Measurements from ENCODE around the gene CCDC8.

CCDC8 gene

DNA sequence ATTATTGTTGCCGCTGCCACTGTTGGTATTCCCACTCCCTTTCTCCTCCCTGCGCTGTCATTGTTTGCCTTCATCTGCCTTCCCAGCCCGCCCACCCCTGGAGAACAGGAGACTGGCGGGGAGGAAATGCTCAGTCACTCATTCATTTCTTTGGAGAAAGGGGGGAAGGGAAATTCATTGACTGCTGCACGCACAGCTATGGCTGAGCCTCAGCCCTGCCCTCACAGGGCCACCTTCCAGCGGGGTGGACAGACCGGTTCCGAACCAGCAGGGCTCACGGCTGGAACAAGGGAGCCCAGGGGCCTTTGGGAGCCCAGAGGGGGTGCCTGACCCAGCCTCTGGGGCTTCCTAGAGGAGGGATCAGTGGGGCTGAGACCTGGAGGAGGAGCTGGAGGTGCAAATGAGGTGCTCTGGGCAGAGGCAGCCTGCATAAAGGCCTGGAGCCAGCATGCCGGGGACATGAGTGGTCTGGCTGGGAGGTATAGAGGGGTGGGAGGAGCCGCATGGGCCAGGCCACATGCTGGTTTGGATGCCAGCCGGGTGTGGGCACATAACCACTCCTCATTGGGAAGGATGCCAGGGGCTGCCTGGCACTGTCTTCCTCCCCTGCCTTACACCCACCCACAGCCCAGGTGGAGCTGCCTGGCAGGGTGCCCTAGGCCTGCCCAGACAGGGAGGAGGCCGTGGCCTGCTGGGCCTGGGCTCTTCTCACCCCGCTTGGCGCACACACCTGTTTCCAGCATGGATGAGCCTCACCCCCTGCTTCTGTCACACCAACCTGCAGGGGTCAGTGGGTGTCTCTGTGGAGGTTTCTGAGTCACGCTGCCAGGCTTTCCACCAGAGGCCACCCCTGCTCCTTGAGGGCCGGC is 39.6 kb downstream of the CCDC8 start:
- H3K9me3 ChIP-seq (ENCODE audit: control insufficient read depth, insufficient read depth, low read length), result no peaks in the 10 kb centered on the region
- H3K9ac ChIP-seq (ENCODE audit: low read depth, low read length), result peak overlapping the region; percentile 73
- H3K4me1 ChIP-seq (ENCODE audit: control insufficient read depth, insufficient read depth, low read length), result peaks cover 20% of the 10 kb centered on the region
- no peaks in the 10 kb centered on the region for H3K27me3 ChIP-seq (ENCODE audit: control insufficient read depth, insufficient read depth, low read length)
- peaks cover 30% of the 10 kb centered on the region for H3K36me3 ChIP-seq (ENCODE audit: control insufficient read depth, insufficient read depth, low read length)
- peak overlapping the region; percentile 26 for H3K4me3 ChIP-seq (ENCODE audit: low read depth, low read length)

DNA sequence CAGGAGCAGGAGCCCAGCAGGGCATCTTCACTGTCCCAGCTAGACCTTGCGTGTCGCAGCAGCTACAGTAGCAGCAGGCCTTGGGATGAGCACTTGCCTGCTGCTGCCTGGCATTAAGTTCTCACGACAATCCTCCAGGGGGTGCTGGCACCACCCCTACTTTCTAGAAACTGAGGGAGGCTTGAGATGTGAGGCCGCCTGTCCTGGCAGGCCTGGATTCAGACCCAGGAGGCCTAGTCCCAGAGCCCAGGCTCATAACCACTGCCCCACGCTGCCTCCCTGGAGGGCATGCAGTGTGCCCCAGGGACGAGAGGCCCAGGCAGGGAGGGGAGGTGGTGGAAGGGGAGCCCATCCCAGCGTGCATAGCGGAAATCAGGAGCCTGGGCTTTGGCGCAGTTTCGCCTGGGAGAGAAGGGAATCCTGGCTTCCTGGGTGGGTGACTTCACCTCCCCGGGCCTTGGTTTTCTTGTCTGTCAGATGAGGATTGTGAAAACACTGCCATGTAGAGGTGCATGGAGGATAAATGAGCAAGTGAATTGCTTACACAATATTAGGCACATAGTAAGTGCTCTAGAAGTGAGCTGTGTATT is 40.4 kb downstream of the CCDC8 start:
- Histone ChIP-seq H3K27me3 (ENCODE audit: control insufficient read depth, insufficient read depth, low read length) (no peaks in the 10 kb centered on the region), H3K9ac (ENCODE audit: low read depth, low read length) (no peak overlapping the region), H3K4me1 (ENCODE audit: control insufficient read depth, insufficient read depth, low read length) (peaks cover 20% of the 10 kb centered on the region), H3K9me3 (ENCODE audit: control insufficient read depth, insufficient read depth, low read length) (no peaks in the 10 kb centered on the region), H3K4me3 (ENCODE audit: low read depth, low read length) (peak overlapping the region; percentile 22), H3K36me3 (ENCODE audit: control insufficient read depth, insufficient read depth, low read length) (peaks cover 30% of the 10 kb centered on the region)

DNA sequence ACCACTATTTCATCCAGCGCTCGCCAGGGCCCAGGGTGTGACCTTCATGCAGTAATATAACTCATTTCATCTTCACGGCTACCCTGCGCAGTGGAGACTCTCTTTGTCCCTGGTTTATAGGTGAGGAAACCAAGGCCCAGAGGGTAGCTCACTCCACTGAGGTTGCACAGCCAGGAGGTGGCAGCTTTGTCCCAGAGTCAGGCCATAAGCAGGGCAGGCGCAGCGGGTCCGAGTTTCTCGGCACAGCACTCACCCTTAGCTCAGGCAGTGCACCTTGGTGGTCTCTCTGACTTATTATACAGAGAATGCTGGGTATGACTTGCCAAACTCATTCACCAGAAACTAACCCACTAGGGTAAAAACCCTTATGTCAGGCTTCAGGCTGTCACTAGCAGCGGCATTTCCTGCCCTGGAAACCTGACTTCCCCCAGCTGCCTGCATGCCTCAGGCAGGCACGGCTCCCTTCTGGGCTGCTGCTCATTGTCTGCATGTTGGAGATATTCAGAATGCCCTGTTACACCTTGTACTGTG is 41.9 kb downstream of the CCDC8 start:
- no peaks in the 10 kb centered on the region for H3K27me3 ChIP-seq (ENCODE audit: control insufficient read depth, insufficient read depth, low read length)
- H3K4me1 ChIP-seq (ENCODE audit: control insufficient read depth, insufficient read depth, low read length), result peaks cover 20% of the 10 kb centered on the region
- H3K36me3 ChIP-seq (ENCODE audit: control insufficient read depth, insufficient read depth, low read length), result peaks cover 15% of the 10 kb centered on the region
- H3K9me3 ChIP-seq (ENCODE audit: control insufficient read depth, insufficient read depth, low read length), result no peaks in the 10 kb centered on the region
- no peak overlapping the region for H3K9ac ChIP-seq (ENCODE audit: low read depth, low read length)
- no peak overlapping the region for H3K4me3 ChIP-seq (ENCODE audit: low read depth, low read length)

DNA sequence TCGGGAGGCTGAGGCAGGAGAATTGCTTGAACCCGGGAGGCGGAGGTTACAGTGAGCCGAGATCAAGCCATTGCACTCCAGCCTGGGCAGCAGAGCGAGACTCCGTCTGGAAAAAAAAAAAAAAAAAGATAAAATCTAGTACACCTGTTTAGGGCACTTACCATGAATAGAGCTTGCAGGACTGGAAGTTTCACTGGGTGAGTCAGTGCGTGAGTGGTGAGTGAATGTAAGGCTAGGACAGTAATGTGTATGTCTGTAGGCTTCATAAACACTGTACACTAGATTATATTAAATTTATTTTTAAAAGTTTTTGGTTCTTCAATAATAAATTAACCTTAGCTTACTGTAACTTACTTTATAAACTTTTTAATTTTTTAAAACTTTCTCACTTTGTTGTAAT is 43.5 kb downstream of the CCDC8 start:
- Histone ChIP-seq H3K4me3 (ENCODE audit: low read depth, low read length) (no peak overlapping the region), H3K4me1 (ENCODE audit: control insufficient read depth, insufficient read depth, low read length) (peaks cover 20% of the 10 kb centered on the region), H3K36me3 (ENCODE audit: control insufficient read depth, insufficient read depth, low read length) (peaks cover 5% of the 10 kb centered on the region), H3K27me3 (ENCODE audit: control insufficient read depth, insufficient read depth, low read length) (no peaks in the 10 kb centered on the region), H3K9ac (ENCODE audit: low read depth, low read length) (no peak overlapping the region), H3K9me3 (ENCODE audit: control insufficient read depth, insufficient read depth, low read length) (no peaks in the 10 kb centered on the region)

DNA sequence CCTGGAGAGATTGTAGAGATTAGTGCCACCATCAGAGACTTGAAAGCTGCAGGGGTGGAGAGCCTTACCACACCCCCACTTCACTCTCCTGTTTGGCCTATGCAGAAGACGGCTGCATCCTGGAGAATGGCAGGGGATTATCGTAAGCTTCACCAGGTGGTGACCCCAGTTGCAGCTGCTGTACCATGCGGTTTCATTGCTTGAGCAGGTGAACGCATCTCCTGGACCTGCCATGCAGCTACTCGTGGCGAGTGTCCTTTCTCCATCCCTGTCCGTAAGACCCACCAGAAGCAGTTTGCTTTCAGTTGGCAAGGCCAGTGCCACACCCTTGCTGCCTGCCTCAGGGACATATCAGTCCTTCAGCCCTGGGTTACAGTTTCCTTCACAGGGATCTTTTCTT is 45.2 kb downstream of the CCDC8 start:
- Histone ChIP-seq H3K9ac (ENCODE audit: low read depth, low read length) (no peak overlapping the region), H3K27me3 (ENCODE audit: control insufficient read depth, insufficient read depth, low read length) (no peaks in the 10 kb centered on the region), H3K4me1 (ENCODE audit: control insufficient read depth, insufficient read depth, low read length) (peaks cover 10% of the 10 kb centered on the region), H3K36me3 (ENCODE audit: control insufficient read depth, insufficient read depth, low read length) (peaks cover 6% of the 10 kb centered on the region), H3K9me3 (ENCODE audit: control insufficient read depth, insufficient read depth, low read length) (no peaks in the 10 kb centered on the region), H3K4me3 (ENCODE audit: low read depth, low read length) (no peak overlapping the region)

DNA sequence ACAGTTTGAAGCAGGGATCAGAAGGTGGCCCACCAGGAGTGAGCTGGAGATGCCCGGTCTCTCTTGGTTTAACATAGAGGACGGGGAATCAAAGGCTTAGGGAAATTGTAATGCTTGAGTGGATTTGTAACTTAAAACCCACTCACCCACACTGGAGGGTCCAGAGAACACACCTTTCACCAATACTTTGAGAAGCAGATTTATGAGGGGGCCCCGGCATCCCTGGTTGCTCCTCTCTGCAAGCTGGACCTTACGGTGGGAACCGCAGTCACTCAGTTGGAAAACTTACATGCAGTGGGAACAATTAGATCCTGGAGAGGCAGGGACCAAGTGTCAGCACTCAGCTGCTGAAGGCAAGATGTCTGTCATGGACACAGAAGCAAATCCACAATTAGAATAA is 45.9 kb downstream of the CCDC8 start:
- Histone ChIP-seq H3K9ac (ENCODE audit: low read depth, low read length) (no peak overlapping the region), H3K36me3 (ENCODE audit: control insufficient read depth, insufficient read depth, low read length) (peaks cover 6% of the 10 kb centered on the region), H3K4me1 (ENCODE audit: control insufficient read depth, insufficient read depth, low read length) (peaks cover 5% of the 10 kb centered on the region), H3K9me3 (ENCODE audit: control insufficient read depth, insufficient read depth, low read length) (no peaks in the 10 kb centered on the region), H3K27me3 (ENCODE audit: control insufficient read depth, insufficient read depth, low read length) (no peaks in the 10 kb centered on the region), H3K4me3 (ENCODE audit: low read depth, low read length) (no peak overlapping the region)

DNA sequence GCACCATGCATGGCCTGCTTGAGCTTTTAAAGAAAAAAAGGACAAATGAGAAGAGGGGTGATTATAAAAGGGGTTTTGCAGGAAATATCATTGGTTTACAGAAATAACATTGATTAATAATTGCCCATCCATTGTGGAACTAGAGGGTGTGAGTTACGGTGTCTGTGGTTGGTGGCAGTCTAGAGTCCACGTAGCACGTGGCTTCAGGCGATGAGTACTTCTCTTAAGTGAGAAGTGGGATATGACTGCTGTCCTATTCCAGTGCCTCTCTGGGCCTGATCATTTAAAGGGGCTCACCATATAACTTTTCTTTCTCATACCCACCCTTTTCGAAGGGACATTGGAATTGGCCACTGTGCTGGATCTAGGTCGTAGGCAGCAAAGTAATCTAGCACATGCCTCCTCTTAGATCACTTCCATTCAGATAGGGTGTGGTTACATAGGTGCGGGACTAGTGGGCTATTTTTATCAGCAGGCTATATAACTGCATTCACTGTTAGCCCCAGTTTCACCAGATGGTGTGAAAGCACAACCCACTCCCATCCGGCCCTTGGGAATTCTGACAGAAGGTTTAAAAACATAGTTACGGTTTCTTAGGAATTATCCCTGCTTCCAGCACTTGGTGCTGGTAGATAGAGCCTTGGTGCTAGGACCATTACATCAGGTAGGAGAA is 46.6 kb downstream of the CCDC8 start:
- no peak overlapping the region for H3K4me3 ChIP-seq (ENCODE audit: low read depth, low read length)
- peaks cover 6% of the 10 kb centered on the region for H3K36me3 ChIP-seq (ENCODE audit: control insufficient read depth, insufficient read depth, low read length)
- no peak overlapping the region for H3K9ac ChIP-seq (ENCODE audit: low read depth, low read length)
- H3K4me1 ChIP-seq (ENCODE audit: control insufficient read depth, insufficient read depth, low read length), result peaks cover 3% of the 10 kb centered on the region
- H3K9me3 ChIP-seq (ENCODE audit: control insufficient read depth, insufficient read depth, low read length), result no peaks in the 10 kb centered on the region
- H3K27me3 ChIP-seq (ENCODE audit: control insufficient read depth, insufficient read depth, low read length), result no peaks in the 10 kb centered on the region

DNA sequence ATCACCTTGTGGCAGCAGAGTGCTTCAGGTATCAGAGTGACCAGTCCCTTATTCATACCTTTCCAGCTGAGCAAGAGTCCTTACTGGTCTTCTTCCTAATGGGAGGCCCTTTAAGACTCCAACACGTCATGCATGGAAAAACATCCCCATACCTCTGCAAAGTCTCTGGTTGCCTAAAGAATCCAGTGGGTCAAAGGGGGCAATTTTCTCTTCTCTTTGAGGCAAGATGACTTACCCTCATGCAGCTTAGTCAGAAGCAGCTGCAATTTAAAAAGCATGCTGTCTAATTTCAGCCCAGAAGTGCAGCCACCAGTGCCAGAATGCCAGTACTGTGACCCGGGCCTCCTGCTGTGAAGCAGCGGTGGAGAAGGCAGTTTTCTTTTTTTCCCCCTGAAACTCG is 47.8 kb downstream of the CCDC8 start:
- H3K9me3 ChIP-seq (ENCODE audit: control insufficient read depth, insufficient read depth, low read length), result no peaks in the 10 kb centered on the region
- no peaks in the 10 kb centered on the region for H3K27me3 ChIP-seq (ENCODE audit: control insufficient read depth, insufficient read depth, low read length)
- no peak overlapping the region for H3K4me3 ChIP-seq (ENCODE audit: low read depth, low read length)
- H3K36me3 ChIP-seq (ENCODE audit: control insufficient read depth, insufficient read depth, low read length), result peaks cover 3% of the 10 kb centered on the region
- H3K4me1 ChIP-seq (ENCODE audit: control insufficient read depth, insufficient read depth, low read length), result no peaks in the 10 kb centered on the region
- no peak overlapping the region for H3K9ac ChIP-seq (ENCODE audit: low read depth, low read length)

DNA sequence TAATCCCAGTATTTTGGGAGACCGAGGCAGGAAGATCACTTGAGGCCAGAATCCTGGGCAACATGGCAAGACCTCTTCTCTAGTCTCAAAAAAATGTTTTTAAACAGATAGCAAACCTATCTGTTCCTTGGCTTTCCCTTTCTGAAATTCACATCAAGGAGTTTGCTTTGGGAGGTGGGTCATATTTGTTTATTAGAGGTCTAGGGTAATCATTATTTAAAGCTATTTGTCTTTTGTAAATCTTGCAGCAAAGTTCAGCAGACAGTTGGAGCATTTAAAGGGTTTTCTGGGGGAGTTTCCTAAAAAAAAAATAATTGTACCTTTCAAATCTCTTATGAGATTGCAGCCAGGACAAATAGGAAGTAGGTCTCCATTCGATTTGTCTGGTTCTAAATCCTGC is 49.0 kb downstream of the CCDC8 start:
- H3K4me3 ChIP-seq (ENCODE audit: low read depth, low read length), result no peak overlapping the region
- H3K9ac ChIP-seq (ENCODE audit: low read depth, low read length), result no peak overlapping the region
- no peaks in the 10 kb centered on the region for H3K4me1 ChIP-seq (ENCODE audit: control insufficient read depth, insufficient read depth, low read length)
- no peaks in the 10 kb centered on the region for H3K9me3 ChIP-seq (ENCODE audit: control insufficient read depth, insufficient read depth, low read length)
- no peaks in the 10 kb centered on the region for H3K27me3 ChIP-seq (ENCODE audit: control insufficient read depth, insufficient read depth, low read length)
- peaks cover 3% of the 10 kb centered on the region for H3K36me3 ChIP-seq (ENCODE audit: control insufficient read depth, insufficient read depth, low read length)

DNA sequence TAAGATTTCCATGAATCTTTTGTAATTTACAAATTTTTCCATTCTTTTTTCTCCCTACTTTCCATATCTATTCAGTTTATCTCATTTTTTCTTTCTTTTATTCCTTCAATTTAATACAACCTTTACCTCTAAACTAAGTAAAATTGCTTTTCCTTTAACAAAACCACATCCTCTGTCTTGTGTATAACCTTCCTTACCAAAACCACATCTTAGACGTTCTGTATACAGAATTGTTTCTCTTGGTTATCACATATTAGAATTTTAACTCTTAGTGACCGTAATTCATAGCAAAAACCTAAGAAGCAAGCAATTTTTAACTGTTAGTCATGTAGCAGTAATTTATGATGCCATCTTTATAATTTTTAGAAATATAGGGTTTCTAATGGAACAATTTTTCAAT is 51.4 kb downstream of the CCDC8 start:
- Histone ChIP-seq H3K4me1 (ENCODE audit: control insufficient read depth, insufficient read depth, low read length) (no peaks in the 10 kb centered on the region), H3K9ac (ENCODE audit: low read depth, low read length) (no peak overlapping the region), H3K9me3 (ENCODE audit: control insufficient read depth, insufficient read depth, low read length) (no peaks in the 10 kb centered on the region), H3K36me3 (ENCODE audit: control insufficient read depth, insufficient read depth, low read length) (peaks cover 10% of the 10 kb centered on the region), H3K27me3 (ENCODE audit: control insufficient read depth, insufficient read depth, low read length) (no peaks in the 10 kb centered on the region), H3K4me3 (ENCODE audit: low read depth, low read length) (no peak overlapping the region)

Measured in iPS-15b (cell line).